PFSK-1 (cell line): ENCODE results near the gene BHLHE41.

Source experiments
- POLR2AphosphoS5 ChIP-seq: IDR thresholded peaks from 2 replicates; pipeline ENCODE4 v1.6.1; 2012; ENCODE audit warnings: low read depth, mild to moderate bottlenecking, control low read depth, low read length, moderate library complexity
- REST ChIP-seq, 2 experiments: IDR thresholded peaks; 2 replicates each; pipeline versions ENCODE4 v1.6.1 to v1.8.0; 2011 to 2012; ENCODE audit warnings: low read depth in 2 of 2, low read length in 2 of 2, control low read depth in 1 of 2, inconsistent platforms in 1 of 2, mild to moderate bottlenecking in 1 of 2, moderate library complexity in 1 of 2; ENCODE audit not compliant: insufficient read depth in 1 of 2
- SIN3A ChIP-seq: IDR thresholded peaks from 2 replicates; pipeline ENCODE4 v1.6.1; 2012; ENCODE audit warnings: mild to moderate bottlenecking, low read length, moderate library complexity, borderline replicate concordance; ENCODE audit not compliant: insufficient read depth
- TAF1 ChIP-seq: IDR thresholded peaks from 2 replicates; pipeline ENCODE4 v1.6.1; 2012; ENCODE audit warnings: low read length, control low read depth, borderline replicate concordance; ENCODE audit not compliant: insufficient read depth

GRCh38 chr12:26162905-26163304 lies 38.1 kb upstream of the BHLHE41 start:
- TF ChIP-seq REST (IDR thresholded peaks at IDR 0.05; ENCODE audit: insufficient read depth in 1 of 2, low read depth in 2 of 2, low read length in 2 of 2) (no peak), POLR2AphosphoS5 (no peak), TAF1 (no peak), SIN3A (no peak)
